ENCODE measurements around the gene TBC1D1. TPM values are rescaled to one million over a fixed set of nuclear protein-coding genes. Genes with fewer than 3 reads are reported as not detected.

The TBC1D1 gene
- total RNA-seq, 2 donors from 2014 or later = 139 to 220 TPM

DNA sequence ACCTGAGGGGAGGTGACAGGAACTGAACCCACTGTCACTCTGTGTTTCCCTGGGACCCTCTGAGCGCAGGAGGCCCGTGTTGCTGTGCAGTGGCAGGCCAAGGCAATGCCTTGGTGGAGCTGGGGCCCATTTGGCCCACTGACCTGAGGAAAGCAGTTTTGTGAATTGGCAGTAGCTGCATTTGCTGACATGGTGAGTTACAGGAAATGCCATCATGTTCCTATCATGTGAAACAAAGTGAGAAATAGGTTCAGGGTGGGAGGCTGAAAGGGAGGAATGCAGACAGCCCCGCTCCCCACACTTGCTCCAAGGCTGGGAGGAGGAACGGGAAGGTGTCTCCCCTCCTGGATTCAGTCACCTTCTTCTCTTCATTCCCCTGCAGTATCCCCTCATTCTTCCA lies 215.4 kb downstream of the TBC1D1 start:
- DNase-seq (ENCODE audit: low spot score) = no peak
- Histone ChIP-seq H3K4me3 (no peak overlapping the region), H3K27ac (no peak overlapping the region), H3K4me1 (no peaks in the 10 kb centered on the region), H3K36me3 (peaks cover 50% of the 10 kb centered on the region), H3K27me3 (no peaks in the 10 kb centered on the region), H3K9me3 (no peaks in the 10 kb centered on the region)
- TF ChIP-seq, protein P1, sequence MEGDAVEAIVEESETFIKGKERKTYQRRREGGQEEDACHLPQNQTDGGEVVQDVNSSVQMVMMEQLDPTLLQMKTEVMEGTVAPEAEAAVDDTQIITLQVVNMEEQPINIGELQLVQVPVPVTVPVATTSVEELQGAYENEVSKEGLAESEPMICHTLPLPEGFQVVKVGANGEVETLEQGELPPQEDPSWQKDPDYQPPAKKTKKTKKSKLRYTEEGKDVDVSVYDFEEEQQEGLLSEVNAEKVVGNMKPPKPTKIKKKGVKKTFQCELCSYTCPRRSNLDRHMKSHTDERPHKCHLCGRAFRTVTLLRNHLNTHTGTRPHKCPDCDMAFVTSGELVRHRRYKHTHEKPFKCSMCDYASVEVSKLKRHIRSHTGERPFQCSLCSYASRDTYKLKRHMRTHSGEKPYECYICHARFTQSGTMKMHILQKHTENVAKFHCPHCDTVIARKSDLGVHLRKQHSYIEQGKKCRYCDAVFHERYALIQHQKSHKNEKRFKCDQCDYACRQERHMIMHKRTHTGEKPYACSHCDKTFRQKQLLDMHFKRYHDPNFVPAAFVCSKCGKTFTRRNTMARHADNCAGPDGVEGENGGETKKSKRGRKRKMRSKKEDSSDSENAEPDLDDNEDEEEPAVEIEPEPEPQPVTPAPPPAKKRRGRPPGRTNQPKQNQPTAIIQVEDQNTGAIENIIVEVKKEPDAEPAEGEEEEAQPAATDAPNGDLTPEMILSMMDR (IDR thresholded peaks at IDR 0.05) = no peak

DNA sequence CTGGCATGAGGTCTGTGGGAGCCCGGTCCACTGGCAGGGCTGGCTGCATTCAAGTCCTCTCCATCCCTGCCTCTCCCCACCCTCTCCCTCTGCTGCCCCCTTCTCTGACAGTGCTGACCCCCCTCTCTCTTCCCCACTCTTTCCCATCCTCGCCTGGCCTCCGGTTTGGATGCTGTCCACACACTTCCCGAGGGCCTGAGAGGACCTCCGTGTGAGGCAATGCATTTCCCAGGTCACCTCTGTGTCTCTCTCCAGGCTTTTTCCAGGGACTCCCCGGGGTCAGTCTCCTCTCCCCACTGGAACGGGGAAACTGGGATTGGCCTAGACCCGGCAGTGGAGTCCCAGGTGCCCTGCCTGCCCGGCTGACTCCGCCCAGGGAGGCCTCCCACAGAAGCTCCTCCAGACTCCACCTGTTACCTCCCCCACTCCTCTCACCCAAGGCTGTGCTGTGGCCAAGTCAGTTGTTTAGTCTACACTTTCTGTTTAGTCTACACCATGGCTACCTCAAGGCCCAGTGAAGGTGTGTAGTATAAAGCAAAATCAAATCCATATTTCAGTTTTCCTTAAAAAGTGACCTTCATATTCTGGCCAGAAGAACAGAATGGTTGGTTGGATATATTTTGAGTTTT lies 216.1 kb downstream of the TBC1D1 start:
- peaks cover 0 to 6% of the 10 kb centered on the region in 2 donors for H3K4me1 ChIP-seq
- no peak overlapping the region for H3K4me3 ChIP-seq
- no peaks in the 10 kb centered on the region for H3K27me3 ChIP-seq
- no peak for DNase-seq (ENCODE audit: low spot score)
- no peak overlapping the region for H3K27ac ChIP-seq
- peaks cover 46% of the 10 kb centered on the region for H3K36me3 ChIP-seq
- no peaks in the 10 kb centered on the region for H3K9me3 ChIP-seq
- TF ChIP-seq, protein P1 (IDR thresholded peaks at IDR 0.05) = no peak

DNA sequence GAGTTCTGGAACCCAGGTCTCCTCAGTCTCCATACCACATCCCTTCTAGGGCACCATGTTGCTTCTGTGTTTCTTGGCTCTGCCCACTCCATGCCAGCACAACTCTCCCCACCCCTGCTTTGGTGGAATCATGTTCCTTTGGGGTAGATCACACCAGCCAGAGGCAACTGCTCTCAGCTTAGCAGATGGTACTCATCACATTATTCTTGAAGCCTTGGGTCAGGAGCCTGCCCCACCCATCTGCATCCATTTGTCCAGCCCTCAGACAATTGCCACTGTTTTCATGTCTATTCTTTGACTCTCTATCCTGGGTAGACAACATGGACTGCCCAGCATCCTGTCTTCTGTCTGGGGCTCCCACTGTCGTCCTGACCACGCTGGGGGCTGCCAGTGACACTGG lies 216.9 kb downstream of the TBC1D1 start:
- Histone ChIP-seq H3K27me3 (no peaks in the 10 kb centered on the region), H3K9me3 (no peaks in the 10 kb centered on the region), H3K36me3 (peaks cover 44% of the 10 kb centered on the region), H3K4me3 (no peak overlapping the region), H3K4me1 (peaks cover 0 to 13% of the 10 kb centered on the region in 2 donors), H3K27ac (no peak overlapping the region)
- DNase-seq (ENCODE audit: low spot score) = no peak
- TF ChIP-seq, protein P1 (IDR thresholded peaks at IDR 0.05) = no peak

DNA sequence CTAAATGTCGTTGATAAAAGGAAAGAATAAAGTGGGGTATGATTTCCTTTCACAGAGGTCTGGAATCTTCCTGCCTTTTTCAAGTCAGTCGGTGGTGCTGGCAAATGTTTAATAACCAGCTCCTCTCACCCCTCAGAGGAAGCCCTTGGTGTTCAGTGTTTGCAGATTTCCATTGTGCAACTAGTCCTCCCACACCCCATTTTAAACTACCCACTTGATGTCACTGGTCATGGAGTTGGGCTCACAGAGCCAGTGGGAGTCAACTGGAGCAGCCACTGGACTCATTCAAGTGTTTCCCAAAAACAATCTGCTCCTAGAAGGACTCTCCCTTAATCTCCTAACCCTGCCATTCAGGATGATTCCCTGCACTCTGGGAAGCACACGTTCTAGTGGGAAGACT lies 218.5 kb downstream of the TBC1D1 start:
- Histone ChIP-seq H3K27me3 (no peaks in the 10 kb centered on the region), H3K9me3 (no peaks in the 10 kb centered on the region), H3K4me1 (peaks cover 0 to 28% of the 10 kb centered on the region in 2 donors), H3K4me3 (no peak overlapping the region), H3K27ac (no peak overlapping the region), H3K36me3 (peaks cover 35% of the 10 kb centered on the region)
- DNase-seq (ENCODE audit: low spot score) = no peak
- TF ChIP-seq, protein P1 (IDR thresholded peaks at IDR 0.05) = no peak

DNA sequence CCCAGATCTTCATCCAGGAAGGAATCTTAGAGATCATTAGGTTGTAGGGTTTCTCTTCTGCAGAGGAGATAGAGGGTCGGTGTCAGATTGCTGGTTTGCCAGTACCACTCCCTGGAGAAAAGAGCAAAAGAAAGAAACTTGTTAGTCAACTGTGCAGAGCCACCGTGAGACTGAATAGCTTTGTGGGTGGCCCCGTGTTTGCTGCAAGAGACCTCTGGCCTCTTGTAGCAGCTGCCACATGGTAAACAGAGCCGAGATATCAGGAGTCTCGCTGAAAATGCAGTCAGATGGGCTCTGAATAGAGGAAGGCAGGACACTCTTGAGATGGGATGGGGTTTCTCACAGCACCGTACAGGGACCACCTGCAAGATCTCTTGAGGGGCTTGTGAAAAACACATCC lies 219.0 kb downstream of the TBC1D1 start:
- Histone ChIP-seq H3K4me3 (no peak overlapping the region), H3K27ac (no peak overlapping the region), H3K9me3 (no peaks in the 10 kb centered on the region), H3K27me3 (no peaks in the 10 kb centered on the region), H3K4me1 (peaks cover 0 to 33% of the 10 kb centered on the region in 2 donors), H3K36me3 (peaks cover 30% of the 10 kb centered on the region)
- no peak for DNase-seq (ENCODE audit: low spot score)
- TF ChIP-seq, protein P1 (IDR thresholded peaks at IDR 0.05) = no peak

DNA sequence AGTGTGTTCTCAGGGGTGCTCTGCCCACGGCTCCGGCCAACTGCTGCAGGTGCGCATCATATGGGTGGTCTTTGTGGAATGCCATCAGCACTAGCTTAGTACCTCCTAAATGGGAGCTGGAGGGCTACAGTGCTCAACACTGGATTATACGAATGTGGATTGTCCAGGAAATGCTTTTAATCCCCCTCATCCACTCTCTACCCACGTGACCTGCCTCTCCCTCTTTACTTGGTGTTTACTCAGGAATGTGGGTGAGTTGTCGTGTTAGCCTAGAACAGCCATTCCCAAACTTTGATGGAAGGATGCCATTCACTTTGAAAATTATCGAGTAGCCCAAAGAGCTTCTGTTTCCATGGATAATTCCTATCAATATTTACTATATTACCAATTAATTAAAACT lies 220.1 kb downstream of the TBC1D1 start:
- Histone ChIP-seq H3K27me3 (no peaks in the 10 kb centered on the region), H3K4me3 (no peak overlapping the region), H3K9me3 (no peaks in the 10 kb centered on the region), H3K4me1 (peaks cover 0 to 33% of the 10 kb centered on the region in 2 donors), H3K36me3 (peaks cover 30% of the 10 kb centered on the region), H3K27ac (no peak overlapping the region)
- TF ChIP-seq, protein P1 (IDR thresholded peaks at IDR 0.05) = no peak
- DNase-seq (ENCODE audit: low spot score) = no peak
